ENCODE data around the gene SHROOM1.
"Not testable (repeated sequence)": the region's sequence is repeated elsewhere in the genome, so short reads cannot be mapped to it uniquely, and the experiment has no call there.

The SHROOM1 gene

GRCh38 chr5:132805872-132806271 is 24.6 kb downstream of the SHROOM1 start:
- DNase-seq, result not testable (repeated sequence)

- not testable (repeated sequence) for DNase-seq
Measured at GRCh38 chr5:132804219-132804618, 26.2 kb downstream of the SHROOM1 start.

- not testable (repeated sequence) for DNase-seq
Measured at GRCh38 chr5:132802685-132803066, 27.8 kb downstream of the SHROOM1 start.

GRCh38 chr5:132802044-132802684 is 28.3 kb downstream of the SHROOM1 start:
- no peak for DNase-seq

- DNase-seq, result no peak
Measured at GRCh38 chr5:132800545-132800944, 29.9 kb downstream of the SHROOM1 start.

- no peak for DNase-seq
Measured at GRCh38 chr5:132799392-132799791, 31.1 kb downstream of the SHROOM1 start.

- no peak for DNase-seq
Measured at GRCh38 chr5:132797651-132798050, 32.8 kb downstream of the SHROOM1 start.

GRCh38 chr5:132791026-132791425 is 39.4 kb downstream of the SHROOM1 start:
- DNase-seq, result no peak

- DNase-seq, result no peak
Measured at GRCh38 chr5:132790201-132790865, 40.1 kb downstream of the SHROOM1 start.

- DNase-seq, result no peak
Measured at GRCh38 chr5:132788990-132789886, 41.2 kb downstream of the SHROOM1 start.

GRCh38 chr5:132788508-132788907 is 41.9 kb downstream of the SHROOM1 start:
- DNase-seq, result no peak

GRCh38 chr5:132787076-132787475 is 43.4 kb downstream of the SHROOM1 start:
- DNase-seq, result no peak

GRCh38 chr5:132785864-132786263 is 44.6 kb downstream of the SHROOM1 start:
- DNase-seq, result no peak

- DNase-seq, result no peak
Measured at GRCh38 chr5:132785365-132785764, 45.1 kb downstream of the SHROOM1 start.

GRCh38 chr5:132782101-132782500 is 48.3 kb downstream of the SHROOM1 start:
- no peak for DNase-seq

- DNase-seq, result no peak
Measured at GRCh38 chr5:132781029-132781428, 49.4 kb downstream of the SHROOM1 start.

- DNase-seq, result no peak
Measured at GRCh38 chr5:132780577-132780976, 49.9 kb downstream of the SHROOM1 start.

GRCh38 chr5:132779961-132780360 is 50.5 kb downstream of the SHROOM1 start:
- no peak for DNase-seq

- DNase-seq, result no peak
Measured at GRCh38 chr5:132778856-132779255, 51.6 kb downstream of the SHROOM1 start.

GRCh38 chr5:132778129-132778528 is 52.3 kb downstream of the SHROOM1 start:
- no peak for DNase-seq

GRCh38 chr5:132777209-132778069 is 53.0 kb downstream of the SHROOM1 start, which contains the start of gene SEPTIN8:
SEPTIN8 (minus strand) TSS chr5:132777239; CDS start chr5:132777137, 102 bp downstream.
- DNase-seq, result no peak

- DNase-seq, result no peak
Measured at GRCh38 chr5:132776938-132777208, 53.6 kb downstream of the SHROOM1 start.

Measured in NCI-H1436 (cell line).